MG63 (cell line): ENCODE measurements around the gene GCNT1. TPM values are rescaled to one million over a fixed set of nuclear protein-coding genes. Genes with fewer than 3 reads are reported as not detected.
A peak's percentile ranks its signal among the peaks of the same experiment; 100 is the strongest.
"Not testable (repeated sequence)": the region's sequence is repeated elsewhere in the genome, so short reads cannot be mapped to it uniquely, and the experiment has no call there.

ENCODE experiments used
- DNase-seq: peaks from one replicate; pipeline ENCODE4 v3.0.0-alpha.2; 2020
- H3K27me3 ChIP-seq: fragments of 250-450 bp; sonication (Bioruptor Pico); 2 replicates; pipeline ENCODE4 v1.5.1; 2020; ENCODE audit warnings: mild to moderate bottlenecking, moderate library complexity
- H3K36me3 ChIP-seq: fragments of 250-450 bp; sonication (Bioruptor Pico); 2 replicates; pipeline ENCODE4 v1.5.1; 2020; ENCODE audit warnings: mild to moderate bottlenecking, moderate library complexity
- H3K4me3 ChIP-seq: fragments of 250-450 bp; sonication (Bioruptor Pico); 2 replicates; pipeline ENCODE4 v1.5.1; 2020; ENCODE audit warnings: mild to moderate bottlenecking, moderate library complexity
- H3K9me3 ChIP-seq: fragments of 250-450 bp; sonication (Bioruptor Pico); 2 replicates; pipeline ENCODE4 v1.5.1; 2020; ENCODE audit warnings: mild to moderate bottlenecking, moderate library complexity
- total RNA-seq: library from RNA; depleted of rRNA; stranded (reverse); fragments of >200 nt; shearing (Covaris generic); gene quantifications from 2 replicates; pipeline ENCODE4 v1.2.3, GENCODE V29; 2014; ENCODE audit warnings: low replicate concordance

Gene GCNT1
- total RNA-seq, 1 experiment from 2014 or later: 4.8 TPM

- no peak for DNase-seq
- Histone ChIP-seq H3K9me3 (no peaks in the 10 kb centered on the region), H3K36me3 (no peaks in the 10 kb centered on the region), H3K27me3 (no peaks in the 10 kb centered on the region), H3K4me3 (no peak overlapping the region)
Observed at GRCh38 chr9:76516350-76516749, 57.4 kb downstream of the GCNT1 start.

GRCh38 chr9:76516871-76517270 lies 57.9 kb downstream of the GCNT1 start:
- Histone ChIP-seq H3K27me3 (no peaks in the 10 kb centered on the region), H3K9me3 (no peaks in the 10 kb centered on the region), H3K36me3 (no peaks in the 10 kb centered on the region), H3K4me3 (no peak overlapping the region)
- no peak for DNase-seq

GRCh38 chr9:76519075-76519835 lies 60.3 kb downstream of the GCNT1 start:
- no peaks in the 10 kb centered on the region for H3K36me3 ChIP-seq
- no peaks in the 10 kb centered on the region for H3K27me3 ChIP-seq
- no peak for DNase-seq
- H3K9me3 ChIP-seq: no peaks in the 10 kb centered on the region
- H3K4me3 ChIP-seq: no peak overlapping the region

GRCh38 chr9:76521244-76521681 lies 62.3 kb downstream of the GCNT1 start:
- H3K4me3 ChIP-seq: no peak overlapping the region
- H3K36me3 ChIP-seq: no peaks in the 10 kb centered on the region
- no peak for DNase-seq
- no peaks in the 10 kb centered on the region for H3K9me3 ChIP-seq
- no peaks in the 10 kb centered on the region for H3K27me3 ChIP-seq

- Histone ChIP-seq H3K4me3 (no peak overlapping the region), H3K36me3 (no peaks in the 10 kb centered on the region), H3K27me3 (no peaks in the 10 kb centered on the region), H3K9me3 (no peaks in the 10 kb centered on the region)
- no peak for DNase-seq
Observed at GRCh38 chr9:76521906-76522305, 62.9 kb downstream of the GCNT1 start.

- not testable (repeated sequence) for H3K4me3 ChIP-seq, H3K27me3 ChIP-seq, H3K36me3 ChIP-seq, H3K9me3 ChIP-seq, DNase-seq
Observed at GRCh38 chr9:76523617-76524200, 64.7 kb downstream of the GCNT1 start.

- no peaks in the 10 kb centered on the region for H3K27me3 ChIP-seq
- H3K36me3 ChIP-seq: no peaks in the 10 kb centered on the region
- no peak for DNase-seq
- H3K9me3 ChIP-seq: no peaks in the 10 kb centered on the region
- H3K4me3 ChIP-seq: no peak overlapping the region
Observed at GRCh38 chr9:76525196-76525595, 66.2 kb downstream of the GCNT1 start.

- Histone ChIP-seq H3K36me3 (no peaks in the 10 kb centered on the region), H3K4me3 (no peak overlapping the region), H3K27me3 (no peaks in the 10 kb centered on the region), H3K9me3 (no peaks in the 10 kb centered on the region)
- no peak for DNase-seq
Observed at GRCh38 chr9:76526026-76526425, 67.0 kb downstream of the GCNT1 start.

GRCh38 chr9:76528056-76528455 lies 69.1 kb downstream of the GCNT1 start:
- H3K27me3 ChIP-seq: no peaks in the 10 kb centered on the region
- DNase-seq: no peak
- H3K9me3 ChIP-seq: no peaks in the 10 kb centered on the region
- H3K4me3 ChIP-seq: no peak overlapping the region
- H3K36me3 ChIP-seq: no peaks in the 10 kb centered on the region

- no peak for DNase-seq
- Histone ChIP-seq H3K27me3 (no peaks in the 10 kb centered on the region), H3K36me3 (no peaks in the 10 kb centered on the region), H3K9me3 (no peaks in the 10 kb centered on the region), H3K4me3 (no peak overlapping the region)
Observed at GRCh38 chr9:76528642-76529190, 69.7 kb downstream of the GCNT1 start.

- no peak for DNase-seq
Observed at GRCh38 chr9:76529653-76530052, 70.7 kb downstream of the GCNT1 start.

GRCh38 chr9:76530458-76531110 lies 71.6 kb downstream of the GCNT1 start:
- H3K4me3 ChIP-seq: no peak overlapping the region
- H3K9me3 ChIP-seq: no peaks in the 10 kb centered on the region
- no peaks in the 10 kb centered on the region for H3K36me3 ChIP-seq
- H3K27me3 ChIP-seq: no peaks in the 10 kb centered on the region
- peak; percentile 7 for DNase-seq

More at GRCh38 chr9:76529653-76530052, 70.7 kb downstream of the GCNT1 start:
- Histone ChIP-seq H3K27me3 (no peaks in the 10 kb centered on the region), H3K4me3 (no peak overlapping the region), H3K36me3 (no peaks in the 10 kb centered on the region), H3K9me3 (no peaks in the 10 kb centered on the region)

- Histone ChIP-seq H3K4me3 (no peak overlapping the region), H3K9me3 (no peaks in the 10 kb centered on the region)
Observed at GRCh38 chr9:76531231-76531780, 72.3 kb downstream of the GCNT1 start.

GRCh38 chr9:76532877-76533276 lies 73.9 kb downstream of the GCNT1 start:
- not testable (repeated sequence) for H3K4me3 ChIP-seq, H3K27me3 ChIP-seq, H3K9me3 ChIP-seq, H3K36me3 ChIP-seq, DNase-seq

More at GRCh38 chr9:76531231-76531780, 72.3 kb downstream of the GCNT1 start:
- Histone ChIP-seq H3K27me3 (no peaks in the 10 kb centered on the region), H3K36me3 (no peaks in the 10 kb centered on the region)
- DNase-seq: no peak

GRCh38 chr9:76534026-76534425 lies 75.0 kb downstream of the GCNT1 start:
- DNase-seq: no peak
- Histone ChIP-seq H3K9me3 (no peaks in the 10 kb centered on the region), H3K27me3 (no peaks in the 10 kb centered on the region), H3K4me3 (no peak overlapping the region), H3K36me3 (no peaks in the 10 kb centered on the region)

- DNase-seq: peak; percentile 44
- Histone ChIP-seq H3K36me3 (no peaks in the 10 kb centered on the region), H3K27me3 (no peaks in the 10 kb centered on the region), H3K9me3 (no peaks in the 10 kb centered on the region), H3K4me3 (no peak overlapping the region)
Observed at GRCh38 chr9:76537150-76537646, 78.2 kb downstream of the GCNT1 start.

GRCh38 chr9:76539180-76539579 lies 80.2 kb downstream of the GCNT1 start:
- DNase-seq: no peak

More at GRCh38 chr9:76539180-76539579, 80.2 kb downstream of the GCNT1 start:
- no peaks in the 10 kb centered on the region for H3K36me3 ChIP-seq
- H3K9me3 ChIP-seq: no peaks in the 10 kb centered on the region
- H3K4me3 ChIP-seq: no peak overlapping the region
- H3K27me3 ChIP-seq: no peaks in the 10 kb centered on the region
